HG03457 (cell line): Measurements from ENCODE around the gene ECPAS.
"Not testable (repeated sequence)": the region's sequence is repeated elsewhere in the genome, so short reads cannot be mapped to it uniquely, and the experiment has no call there.

Experiments used
- ATAC-seq: cut with Tn5 transposase; IDR thresholded peaks from one replicate; pipeline ENCODE4 v1.9.1; 2021; ENCODE audit warnings: moderate number of reproducible peaks; ENCODE audit not compliant: unreplicated experiment

ECPAS gene, protein sequence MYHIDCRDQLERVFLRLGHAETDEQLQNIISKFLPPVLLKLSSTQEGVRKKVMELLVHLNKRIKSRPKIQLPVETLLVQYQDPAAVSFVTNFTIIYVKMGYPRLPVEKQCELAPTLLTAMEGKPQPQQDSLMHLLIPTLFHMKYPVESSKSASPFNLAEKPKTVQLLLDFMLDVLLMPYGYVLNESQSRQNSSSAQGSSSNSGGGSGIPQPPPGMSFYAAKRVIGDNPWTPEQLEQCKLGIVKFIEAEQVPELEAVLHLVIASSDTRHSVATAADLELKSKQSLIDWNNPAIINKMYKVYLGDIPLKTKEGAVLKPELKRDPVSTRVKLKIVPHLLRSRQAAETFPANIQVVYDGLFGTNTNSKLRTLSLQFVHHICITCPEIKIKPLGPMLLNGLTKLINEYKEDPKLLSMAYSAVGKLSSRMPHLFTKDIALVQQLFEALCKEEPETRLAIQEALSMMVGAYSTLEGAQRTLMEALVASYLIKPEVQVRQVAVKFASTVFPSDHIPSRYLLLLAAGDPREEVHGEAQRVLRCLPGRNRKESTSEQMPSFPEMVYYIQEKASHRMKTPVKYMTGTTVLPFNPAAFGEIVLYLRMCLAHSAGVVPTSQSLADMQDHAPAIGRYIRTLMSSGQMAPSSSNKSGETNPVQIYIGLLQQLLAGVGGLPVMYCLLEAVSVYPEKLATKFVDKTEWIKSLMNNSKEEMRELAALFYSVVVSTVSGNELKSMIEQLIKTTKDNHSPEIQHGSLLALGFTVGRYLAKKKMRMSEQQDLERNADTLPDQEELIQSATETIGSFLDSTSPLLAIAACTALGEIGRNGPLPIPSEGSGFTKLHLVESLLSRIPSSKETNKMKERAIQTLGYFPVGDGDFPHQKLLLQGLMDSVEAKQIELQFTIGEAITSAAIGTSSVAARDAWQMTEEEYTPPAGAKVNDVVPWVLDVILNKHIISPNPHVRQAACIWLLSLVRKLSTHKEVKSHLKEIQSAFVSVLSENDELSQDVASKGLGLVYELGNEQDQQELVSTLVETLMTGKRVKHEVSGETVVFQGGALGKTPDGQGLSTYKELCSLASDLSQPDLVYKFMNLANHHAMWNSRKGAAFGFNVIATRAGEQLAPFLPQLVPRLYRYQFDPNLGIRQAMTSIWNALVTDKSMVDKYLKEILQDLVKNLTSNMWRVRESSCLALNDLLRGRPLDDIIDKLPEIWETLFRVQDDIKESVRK (N-terminal part only)

DNA sequence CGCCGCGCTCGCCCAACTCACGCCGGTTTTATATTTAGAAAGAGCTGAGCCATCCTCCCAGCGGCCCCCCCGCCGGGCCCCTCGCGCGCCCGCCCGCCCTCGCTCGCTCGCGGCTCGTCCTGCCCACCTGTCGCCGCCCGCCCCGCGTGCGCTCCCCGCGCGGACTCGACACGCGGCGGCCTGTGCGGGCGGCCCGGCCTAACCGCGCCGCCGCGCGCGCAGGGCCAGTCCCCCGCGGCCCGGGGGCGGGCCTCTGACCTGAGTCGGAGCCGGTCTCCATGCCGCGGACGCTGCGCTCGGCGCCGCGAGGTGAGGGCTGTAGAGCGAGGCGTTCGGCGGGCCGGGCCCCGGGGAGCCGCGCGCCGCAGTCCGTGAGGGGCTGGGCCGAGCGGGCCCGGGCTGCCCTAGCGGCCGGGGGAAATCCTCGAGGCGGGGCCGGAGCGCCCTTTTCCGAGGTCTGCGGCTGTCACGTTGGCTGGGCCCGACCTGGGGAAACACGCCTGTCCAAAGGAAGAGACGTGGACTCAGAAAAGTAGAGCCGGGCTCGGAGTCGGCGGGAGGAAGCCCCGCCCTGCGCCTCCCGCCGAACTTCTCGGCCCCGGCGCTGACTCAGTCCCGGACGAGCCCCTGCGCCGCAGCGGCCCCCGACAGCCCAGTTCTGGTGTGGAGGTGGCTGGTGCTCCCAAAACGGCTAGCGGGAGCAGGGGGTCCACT is at the start of gene ECPAS:
Gene ECPAS (minus strand): TSS at position 526 of the 714 bp plus-strand sequence. CDS start 11,465 bp downstream, outside the sequence.
- peak; percentile 62 for ATAC-seq

DNA sequence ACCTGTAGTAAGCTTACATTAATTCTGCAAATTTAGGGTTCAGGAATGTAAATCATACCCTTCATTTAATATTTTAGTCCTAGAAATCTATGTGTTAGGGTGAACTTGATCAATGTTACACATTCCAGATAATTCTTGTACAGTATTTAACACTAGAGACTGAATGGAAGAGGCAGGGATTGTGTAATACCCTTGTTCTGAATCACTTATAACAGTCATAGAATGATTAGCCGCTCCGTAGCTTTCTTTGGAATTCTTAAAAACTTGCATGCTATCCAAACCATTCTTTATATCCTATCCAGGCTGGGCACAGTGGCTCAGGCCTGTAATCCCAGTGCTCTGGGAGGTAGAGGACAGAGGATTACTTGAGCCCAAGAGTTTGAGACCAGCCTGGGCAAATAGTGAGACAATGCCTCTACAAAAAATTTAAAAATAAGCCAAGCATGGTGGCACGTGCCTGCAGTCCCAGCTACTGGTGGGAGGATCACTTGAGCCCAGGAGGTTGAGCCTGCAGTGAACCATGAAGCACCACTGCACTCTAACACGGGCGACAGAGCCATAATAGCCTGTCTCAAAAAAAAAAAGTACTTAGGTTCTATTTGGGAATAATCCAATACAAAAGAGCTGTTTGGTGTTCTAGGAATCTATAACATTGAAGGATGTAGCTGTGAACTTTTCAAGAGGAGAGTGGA is 49.1 kb upstream of the ECPAS start:
- ATAC-seq, result no peak

DNA sequence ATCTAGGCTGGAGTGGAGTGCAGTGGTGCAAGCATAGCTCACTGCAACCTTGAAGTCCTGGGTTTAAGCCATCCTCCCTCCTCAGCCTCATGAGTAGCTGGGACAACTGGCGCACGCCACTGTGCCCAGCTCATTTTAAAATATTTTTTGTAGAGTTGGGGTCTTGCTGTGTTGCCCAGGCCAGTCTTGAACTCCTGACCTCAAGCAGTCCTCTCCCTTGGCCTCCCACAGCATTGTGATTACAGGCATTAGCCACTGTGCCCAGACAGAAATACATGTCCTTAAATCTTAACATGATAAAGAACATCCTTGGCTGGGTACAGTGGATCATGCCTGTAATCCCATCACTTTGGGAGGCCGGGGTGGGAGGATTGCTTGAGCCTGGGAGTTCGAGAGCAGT is 47.5 kb upstream of the ECPAS start:
- no peak for ATAC-seq

DNA sequence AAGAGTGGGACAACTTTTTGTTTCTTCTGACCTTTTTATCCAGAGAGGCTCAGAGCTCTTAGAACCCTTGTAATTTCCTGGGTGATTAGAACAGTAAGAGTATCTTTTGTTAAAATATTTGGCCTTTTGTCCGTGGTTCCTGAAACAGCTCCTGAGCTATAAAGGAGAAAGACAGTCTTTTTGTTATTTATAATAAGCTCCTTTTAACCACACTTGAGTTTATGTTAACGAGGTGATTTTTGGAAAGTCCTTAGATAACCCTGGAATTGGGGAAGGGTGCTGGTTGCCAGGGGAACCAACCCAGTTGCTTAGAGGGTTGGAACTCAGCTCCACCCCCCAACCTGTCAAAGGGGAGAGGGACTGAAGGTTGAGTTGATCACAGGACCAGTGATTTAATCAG is 45.6 kb upstream of the ECPAS start:
- ATAC-seq, result no peak

DNA sequence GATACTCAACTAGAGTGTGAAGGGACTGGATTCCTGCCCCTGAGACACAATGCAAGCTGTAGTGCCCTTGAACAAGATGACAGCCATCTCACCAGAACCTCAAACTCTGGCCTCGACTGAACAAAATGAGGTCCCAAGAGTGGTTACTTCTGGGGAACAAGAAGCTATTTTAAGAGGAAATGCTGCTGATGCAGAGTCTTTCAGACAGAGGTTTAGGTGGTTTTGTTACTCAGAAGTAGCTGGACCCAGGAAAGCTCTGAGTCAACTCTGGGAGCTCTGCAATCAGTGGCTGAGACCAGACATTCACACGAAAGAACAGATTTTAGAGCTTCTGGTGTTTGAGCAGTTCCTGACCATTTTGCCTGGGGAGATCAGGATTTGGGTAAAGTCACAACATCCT is 43.2 kb upstream of the ECPAS start:
- ATAC-seq, result no peak

- no peak for ATAC-seq
Measured at GRCh38 chr9:111525056-111525977, 41.1 kb upstream of the ECPAS start, which contains the start of gene ZNF483. Gene ZNF483, plus strand, starts transcription at chr9:111525179. Its CDS starts 2,217 bp downstream, at chr9:111527396.

GRCh38 chr9:111524731-111525055 is 40.5 kb upstream of the ECPAS start:
- no peak for ATAC-seq

DNA sequence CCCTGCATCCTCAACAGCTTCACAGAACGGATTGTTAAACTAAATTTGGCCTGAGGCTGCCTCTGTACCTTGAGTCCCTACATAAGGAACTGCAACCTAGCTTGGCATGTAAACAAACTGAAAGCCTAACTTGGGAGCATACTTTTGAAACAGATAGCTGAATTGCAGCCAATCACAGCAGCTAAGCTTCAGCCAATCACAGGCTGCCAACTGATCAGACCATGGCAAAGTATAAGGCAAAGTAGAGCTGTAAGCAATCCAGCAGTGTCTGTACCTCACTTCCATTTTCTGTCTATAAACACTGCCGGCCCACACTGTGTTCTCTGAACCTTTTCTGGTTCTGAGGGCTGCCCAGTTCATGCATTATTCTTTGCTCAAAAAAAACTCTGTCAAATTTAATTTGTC is 31.9 kb upstream of the ECPAS start:
- ATAC-seq, result no peak

GRCh38 chr9:111514967-111515366 is 30.8 kb upstream of the ECPAS start:
- ATAC-seq, result no peak

DNA sequence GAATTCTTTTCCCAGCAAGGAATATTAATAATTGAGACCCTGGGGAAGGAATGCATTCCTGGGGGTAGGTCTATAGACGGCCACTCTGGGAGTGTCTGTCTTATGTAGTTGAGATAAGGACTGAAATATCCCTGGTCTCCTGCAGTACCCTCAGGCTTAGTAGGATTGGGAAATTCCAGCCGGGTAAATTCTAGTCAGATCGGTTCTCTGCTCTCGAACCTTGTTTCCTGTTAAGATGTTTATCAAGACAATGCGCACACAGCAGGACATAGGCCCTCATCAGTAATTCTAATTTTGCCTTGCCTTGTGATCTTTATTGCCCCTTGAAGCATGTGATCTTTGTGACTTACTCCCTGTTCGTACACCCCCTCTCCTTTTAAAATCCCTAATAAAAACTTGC is 27.4 kb upstream of the ECPAS start:
- not testable (repeated sequence) for ATAC-seq

DNA sequence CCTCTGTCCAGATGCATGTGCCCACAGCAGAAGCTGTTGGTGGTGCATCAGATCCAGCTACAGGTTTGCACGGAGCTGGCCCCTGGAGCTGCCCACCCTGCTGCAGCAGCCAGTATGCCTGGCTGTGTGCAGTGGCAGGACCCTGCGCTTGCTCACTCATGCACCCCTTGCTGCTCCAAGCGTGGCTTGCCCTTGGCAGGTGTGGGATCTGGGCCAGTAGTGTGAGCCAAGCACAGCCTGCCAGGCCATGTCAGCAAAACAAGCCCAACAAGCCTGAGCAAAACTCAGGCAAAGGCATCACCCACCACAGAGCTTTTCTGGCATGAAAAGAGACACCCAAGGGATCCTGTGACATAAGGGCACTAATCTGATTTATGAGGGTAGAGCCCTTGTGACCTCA is 18.3 kb upstream of the ECPAS start:
- no peak for ATAC-seq

DNA sequence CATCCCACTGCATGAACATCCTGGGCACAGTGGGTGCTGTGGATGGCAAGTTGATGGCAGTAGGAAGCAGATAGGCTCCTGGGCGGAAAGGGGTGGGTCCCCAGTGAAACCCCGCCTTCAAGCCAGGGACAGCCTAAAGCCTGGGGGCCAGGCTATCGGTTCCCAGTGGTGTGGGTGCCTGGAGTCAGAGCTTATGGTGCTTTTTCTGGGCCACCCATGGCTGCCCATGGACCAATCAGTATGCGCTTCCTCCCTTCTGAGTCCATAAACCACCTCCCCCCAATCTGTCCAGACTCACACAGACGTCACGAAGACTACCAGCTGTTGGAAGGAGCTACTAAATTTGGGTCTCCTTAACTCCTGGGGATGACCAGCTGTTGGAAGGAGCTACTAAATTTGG is 17.5 kb upstream of the ECPAS start:
- ATAC-seq, result no peak

- no peak for ATAC-seq
Measured at GRCh38 chr9:111501005-111501562, 16.9 kb upstream of the ECPAS start.

DNA sequence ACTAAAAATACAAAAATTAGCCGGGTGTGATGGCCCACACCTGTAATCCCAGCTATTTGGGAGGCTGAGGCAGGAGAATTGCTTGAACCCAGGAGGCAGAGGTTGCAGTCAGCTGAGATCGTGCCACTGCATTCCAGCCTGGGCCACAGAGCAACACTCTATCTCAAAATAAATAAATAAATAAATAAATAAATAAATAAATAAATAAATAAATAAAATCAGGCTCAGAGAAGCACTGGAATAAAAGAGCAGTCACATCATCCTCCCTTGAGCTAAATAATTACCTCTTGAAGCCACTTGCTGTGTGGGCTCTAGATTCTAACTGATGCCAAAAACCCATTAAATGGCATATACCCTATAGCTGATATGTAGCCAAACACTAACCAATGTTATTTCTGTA is 13.0 kb upstream of the ECPAS start:
- not testable (repeated sequence) for ATAC-seq

DNA sequence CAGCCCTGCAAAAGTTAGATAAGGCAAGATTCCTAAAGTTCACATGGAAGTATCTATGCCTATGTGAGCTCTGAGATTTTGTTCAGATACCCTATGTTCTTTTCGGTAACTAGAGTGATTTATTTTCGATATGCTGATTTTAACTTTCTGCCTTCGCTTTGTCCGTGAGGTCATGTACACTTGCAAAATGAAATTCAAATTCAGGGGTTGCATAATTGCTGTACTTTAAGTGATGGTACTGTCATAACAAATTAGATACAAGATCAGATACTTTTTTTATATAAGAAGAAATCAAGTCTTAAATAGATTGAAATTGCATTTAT is 350 bp upstream of the ECPAS start:
- no peak for ATAC-seq

- peak; percentile 23 for ATAC-seq
Measured at GRCh38 chr9:111483439-111483857, 735 bp downstream of the ECPAS start.

GRCh38 chr9:111482694-111483438 is 1.3 kb downstream of the ECPAS start:
- peak; percentile 43 for ATAC-seq
